Cardiac fibroblast (primary cell): ENCODE data around the gene HOTAIR.

Source experiments
- DNase-seq, 2 donors: peaks; one replicate each; pipeline versions ENCODE4 v3.0.0 to v3.0.0-alpha.2; 2010; ENCODE audit warnings: low read depth in 2 of 2
- H3K4me3 ChIP-seq, 2 donors: replicated peaks in 1 of 2; 1 replicate in 1 of 2; 2 replicates in 1 of 2; pipeline ENCODE4 v1.5.1; 2011; ENCODE audit warnings: low read depth in 2 of 2, low read length in 2 of 2, mild to moderate bottlenecking in 2 of 2, moderate library complexity in 1 of 2
- CTCF ChIP-seq: IDR thresholded peaks from one replicate; pipeline ENCODE4 v1.5.1; 2011; ENCODE audit warnings: low read depth, mild to moderate bottlenecking, low read length, inconsistent platforms

The HOTAIR gene

GRCh38 chr12:54002278-54002914, 27.6 kb upstream of the HOTAIR start:
- H3K4me3 ChIP-seq = no peak overlapping the region
- no peak for TF ChIP-seq CTCF
- DNase-seq = no peak

- H3K4me3 ChIP-seq = no peak overlapping the region
- TF ChIP-seq CTCF = no peak
- DNase-seq = no peak
These were observed 26.8 kb upstream of the HOTAIR start for GRCh38 chr12:54001283-54002187.

GRCh38 chr12:54000116-54001114, 25.7 kb upstream of the HOTAIR start, which contains the start of gene HOXC9:
Gene HOXC9, plus strand, starts transcription at chr12:54000161. Its CDS starts 28 bp downstream, at chr12:54000189.
- H3K4me3 ChIP-seq = peak within 1 kb of the TSS in 1 of 2 donors; percentile 38
- TF ChIP-seq CTCF = no peak
- no peak for DNase-seq

- peak in 1 of 2 donors; percentile 32 for DNase-seq
- TF ChIP-seq CTCF = no peak
- H3K4me3 ChIP-seq = no peak overlapping the region
These were observed 24.9 kb upstream of the HOTAIR start for GRCh38 chr12:53999559-54000115.

- no peak for DNase-seq
- no peak overlapping the region for H3K4me3 ChIP-seq
- no peak for TF ChIP-seq CTCF
These were observed 24.1 kb upstream of the HOTAIR start for GRCh38 chr12:53998900-53999236.

- H3K4me3 ChIP-seq = no peak overlapping the region
- TF ChIP-seq CTCF = no peak
- DNase-seq = no peak
These were observed 23.6 kb upstream of the HOTAIR start for GRCh38 chr12:53998110-53998899.
